Smooth muscle cell of the coronary artery (primary cell): ENCODE measurements around the gene LCE3B. TPM values are rescaled to one million over a fixed set of nuclear protein-coding genes. Genes with fewer than 3 reads are reported as not detected.

Source experiments
- total RNA-seq: library from RNA; depleted of rRNA; stranded (reverse); fragments of >200 nt; gene quantifications from 2 replicates; pipeline ENCODE4 v1.2.3, GENCODE V29; 2014; ENCODE audit warnings: low replicate concordance

LCE3B gene
- total RNA-seq = not detected in 2 replicates

GRCh38 chr1:152613511-152613910 lies at the start of gene LCE3B:
TSS of gene LCE3B (plus strand) at chr1:152613811. CDS start at chr1:152613811, 0 bp downstream.

DNA sequence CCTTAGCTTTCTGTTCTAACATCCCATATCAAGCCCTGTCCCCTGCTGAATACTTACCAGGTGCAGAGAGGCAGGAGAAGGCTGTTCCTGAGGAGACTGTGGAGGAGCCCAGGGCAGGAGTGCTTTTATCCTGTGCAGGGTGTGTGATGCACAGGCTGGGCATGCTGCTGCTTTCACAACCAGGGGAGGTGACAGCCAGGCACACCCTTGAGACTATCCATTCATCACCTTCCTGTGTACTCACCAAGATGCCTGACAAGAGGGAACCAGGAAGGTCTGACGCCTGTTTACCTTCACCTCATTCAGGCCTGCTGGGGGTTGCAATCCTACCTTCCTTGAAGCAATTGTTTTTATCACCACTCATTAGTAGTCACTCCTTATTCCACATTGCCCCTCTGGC lies 46.9 kb upstream of the LCE3B start, which contains the start of gene LCE3E:
LCE3E (minus strand) TSS at position 100 of the 400 bp plus-strand sequence. CDS start 572 bp downstream, outside the sequence.

DNA sequence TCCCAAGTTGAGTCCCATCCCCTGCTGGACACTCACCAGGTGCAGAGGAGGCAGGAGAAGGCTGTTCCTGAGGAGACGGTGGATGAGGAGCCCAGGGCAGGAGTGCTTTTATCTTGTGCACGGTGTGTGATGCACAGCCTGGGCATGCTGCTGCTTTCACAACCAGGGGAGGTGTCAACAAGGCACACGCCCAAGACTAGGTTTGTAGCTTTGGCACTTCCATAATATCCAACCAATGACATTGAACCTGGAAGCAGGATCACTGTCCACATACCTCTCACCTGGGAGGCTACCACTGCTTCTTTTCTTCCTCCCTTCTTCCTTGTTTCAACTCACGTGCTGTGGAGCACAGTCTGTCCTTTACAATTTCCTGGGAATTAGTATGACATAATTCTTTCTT lies 33.2 kb upstream of the LCE3B start, which contains the start of gene LCE3D:
LCE3D (minus strand) TSS at position 84 of the 400 bp plus-strand sequence. CDS start 580 bp downstream, outside the sequence.

GRCh38 chr1:152599934-152600333 lies 13.7 kb upstream of the LCE3B start, which contains the start of gene LCE3C:
TSS of gene LCE3C (plus strand) at chr1:152600234. CDS start at chr1:152600732, 498 bp downstream.

GRCh38 chr1:152622803-152623202 lies 9.2 kb downstream of the LCE3B start, which contains the start of gene LCE3A:
TSS of gene LCE3A (minus strand) at chr1:152623103. CDS start at chr1:152623103, 0 bp downstream.

GRCh38 chr1:152663098-152663497 lies 49.5 kb downstream of the LCE3B start, which contains the start of gene LCE2D:
TSS of gene LCE2D (plus strand) at chr1:152663380. CDS start at chr1:152664106, 726 bp downstream.

Other genes starting within 250 kb of the LCE3B start
- not detected in 2 replicates for gene CRNN, start 199.5 kb upstream of the LCE3B start, total RNA-seq
- gene LCE5A, start 103.0 kb upstream of the LCE3B start, total RNA-seq = not detected in 2 replicates
- not detected in 2 replicates for gene CRCT1, start 99.3 kb upstream of the LCE3B start, total RNA-seq
- not detected in 2 replicates for gene LCE3E, start 47.0 kb upstream of the LCE3B start, total RNA-seq
- gene LCE3D, start 33.3 kb upstream of the LCE3B start, total RNA-seq = not detected in 2 replicates
- gene LCE3C, start 13.6 kb upstream of the LCE3B start, total RNA-seq = not detected in 2 replicates
- not detected in 2 replicates for gene LCE3A, start 9.3 kb downstream of the LCE3B start, total RNA-seq
- not detected in 2 replicates for gene LCE2D, start 49.6 kb downstream of the LCE3B start, total RNA-seq
- not detected in 2 replicates for gene LCE2C, start 61.5 kb downstream of the LCE3B start, total RNA-seq
- gene LCE2B, start 72.3 kb downstream of the LCE3B start, total RNA-seq = not detected in 2 replicates
- gene LCE2A, start 84.5 kb downstream of the LCE3B start, total RNA-seq = not detected in 2 replicates
- gene LCE4A, start 94.3 kb downstream of the LCE3B start, total RNA-seq = not detected in 2 replicates
- gene KPRP, start 144.2 kb downstream of the LCE3B start, total RNA-seq = not detected in 2 replicates
- not detected in 2 replicates for gene LCE1F, start 161.3 kb downstream of the LCE3B start, total RNA-seq
- not detected in 2 replicates for gene LCE1E, start 172.4 kb downstream of the LCE3B start, total RNA-seq
- gene LCE1D, start 182.9 kb downstream of the LCE3B start, total RNA-seq = not detected in 2 replicates
- not detected in 2 replicates for gene LCE1C, start 192.8 kb downstream of the LCE3B start, total RNA-seq
- not detected in 2 replicates for gene LCE1B, start 198.2 kb downstream of the LCE3B start, total RNA-seq
- not detected in 2 replicates for gene LCE1A, start 213.7 kb downstream of the LCE3B start, total RNA-seq
- not detected in 2 replicates for gene LCE6A, start 229.0 kb downstream of the LCE3B start, total RNA-seq
- not detected in 2 replicates for gene LCE7A, start 246.2 kb downstream of the LCE3B start, total RNA-seq